ENCODE results near the gene TMEFF1.
"Not testable (repeated sequence)": the region's sequence is repeated elsewhere in the genome, so short reads cannot be mapped to it uniquely, and the experiment has no call there.

The TMEFF1 gene

DNA sequence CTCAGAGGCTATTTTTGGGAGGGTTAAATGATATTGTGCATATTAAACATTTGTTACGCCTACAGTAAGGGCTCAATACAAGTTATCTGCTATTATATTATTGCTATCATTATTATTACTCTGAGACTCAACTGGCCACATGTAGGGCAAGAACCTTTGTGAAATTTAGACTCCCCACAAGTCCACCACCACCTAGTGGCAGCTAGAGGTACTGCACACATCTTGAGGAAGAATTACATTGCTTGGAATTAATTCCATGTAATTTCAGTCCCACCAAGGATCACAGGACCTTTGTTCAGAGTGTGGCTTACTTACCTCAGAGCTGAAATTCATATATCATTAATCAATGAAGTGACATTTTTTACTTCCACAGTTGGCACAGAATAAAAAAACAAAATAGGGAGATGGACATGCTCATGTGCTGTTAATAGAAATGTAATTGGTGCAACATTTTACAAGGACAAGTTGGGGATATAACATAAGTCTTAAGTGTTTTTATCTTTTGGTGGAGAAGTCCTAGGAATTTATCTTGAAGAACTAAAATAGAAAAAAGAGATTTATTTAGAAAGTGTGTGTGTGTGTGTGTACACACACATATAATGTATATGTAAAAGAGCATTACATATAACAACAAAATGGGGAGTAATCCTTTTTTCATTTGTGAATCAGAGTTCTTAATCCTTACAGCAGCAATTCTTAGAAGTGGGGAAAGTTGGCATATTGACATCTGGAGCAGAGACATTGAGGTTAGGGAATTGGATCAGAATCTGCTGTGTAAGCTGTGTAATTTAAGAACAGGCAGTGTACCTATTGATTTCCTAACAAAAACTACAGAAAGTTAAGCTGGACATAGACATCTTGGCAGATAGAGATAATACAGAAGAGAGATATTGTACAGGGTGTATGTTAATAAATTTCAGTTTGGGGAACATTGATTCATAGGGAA lies 34.8 kb upstream of the TMEFF1 start:
- peaks cover 6% of the 10 kb centered on the region for H3K4me1 ChIP-seq (ENCODE audit: control insufficient read depth, insufficient read depth, low read length)
- H3K9me3 ChIP-seq (replicated peaks; ENCODE audit: low read length), result no peaks in the 10 kb centered on the region
- no peaks in the 10 kb centered on the region for H3K27me3 ChIP-seq (ENCODE audit: control insufficient read depth, insufficient read depth, low read length)
- H3K9ac ChIP-seq (ENCODE audit: low read depth, low read length), result no peak overlapping the region
- peaks cover 14% of the 10 kb centered on the region for H3K36me3 ChIP-seq (ENCODE audit: insufficient read depth, low read length)
- no peak overlapping the region for H3K4me2 ChIP-seq (ENCODE audit: low read length)
- no peak overlapping the region for H3K4me3 ChIP-seq (ENCODE audit: low read length)

- Histone ChIP-seq H3K27me3 (ENCODE audit: control insufficient read depth, insufficient read depth, low read length) (no peaks in the 10 kb centered on the region), H3K9ac (ENCODE audit: low read depth, low read length) (no peak overlapping the region), H3K4me2 (ENCODE audit: low read length) (no peak overlapping the region), H3K4me3 (ENCODE audit: low read length) (no peak overlapping the region), H3K36me3 (ENCODE audit: insufficient read depth, low read length) (peaks cover 19% of the 10 kb centered on the region), H3K9me3 (replicated peaks; ENCODE audit: low read length) (no peaks in the 10 kb centered on the region), H3K4me1 (ENCODE audit: control insufficient read depth, insufficient read depth, low read length) (peaks cover 15% of the 10 kb centered on the region)
Observed at GRCh38 chr9:100440071-100440470, 32.9 kb upstream of the TMEFF1 start.

DNA sequence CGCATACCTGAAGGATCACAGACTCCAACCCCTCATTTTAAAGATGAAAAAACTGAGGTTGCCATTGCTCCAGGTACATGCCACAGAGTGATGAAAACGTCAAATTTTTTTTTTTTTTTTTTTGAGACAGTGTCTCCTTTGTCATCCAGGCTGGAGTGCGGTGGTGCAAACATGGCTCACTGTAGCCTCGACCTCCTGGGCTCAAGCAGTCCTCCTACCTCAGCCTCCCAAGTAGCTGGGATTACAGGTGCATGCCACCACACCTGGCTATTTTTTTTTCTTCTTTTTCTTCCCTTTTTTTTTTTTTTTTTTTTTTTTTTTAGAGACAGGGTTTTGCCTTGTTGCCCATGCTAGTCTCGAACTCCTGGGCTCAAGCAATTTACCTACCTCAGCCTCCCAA lies 32.5 kb upstream of the TMEFF1 start:
- H3K4me2 ChIP-seq (ENCODE audit: low read length); H3K9ac ChIP-seq (ENCODE audit: low read depth, low read length); H3K4me3 ChIP-seq (ENCODE audit: low read length); H3K27me3 ChIP-seq (ENCODE audit: control insufficient read depth, insufficient read depth, low read length); H3K9me3 ChIP-seq (replicated peaks; ENCODE audit: low read length): not testable (repeated sequence)
- Histone ChIP-seq H3K36me3 (ENCODE audit: insufficient read depth, low read length) (peaks cover 19% of the 10 kb centered on the region), H3K4me1 (ENCODE audit: control insufficient read depth, insufficient read depth, low read length) (peaks cover 15% of the 10 kb centered on the region)

- Histone ChIP-seq H3K36me3 (ENCODE audit: insufficient read depth, low read length) (peaks cover 33% of the 10 kb centered on the region), H3K4me1 (ENCODE audit: control insufficient read depth, insufficient read depth, low read length) (peaks cover 15% of the 10 kb centered on the region), H3K27me3 (ENCODE audit: control insufficient read depth, insufficient read depth, low read length) (no peaks in the 10 kb centered on the region), H3K4me2 (ENCODE audit: low read length) (no peak overlapping the region), H3K9me3 (replicated peaks; ENCODE audit: low read length) (no peaks in the 10 kb centered on the region), H3K4me3 (ENCODE audit: low read length) (no peak overlapping the region), H3K9ac (ENCODE audit: low read depth, low read length) (no peak overlapping the region)
Observed at GRCh38 chr9:100441911-100442361, 31.0 kb upstream of the TMEFF1 start.

GRCh38 chr9:100443781-100444768 lies 28.9 kb upstream of the TMEFF1 start:
- Histone ChIP-seq H3K4me1 (ENCODE audit: control insufficient read depth, insufficient read depth, low read length) (peaks cover 15% of the 10 kb centered on the region), H3K36me3 (ENCODE audit: insufficient read depth, low read length) (peaks cover 43% of the 10 kb centered on the region), H3K4me2 (ENCODE audit: low read length) (no peak overlapping the region), H3K9me3 (replicated peaks; ENCODE audit: low read length) (no peaks in the 10 kb centered on the region), H3K4me3 (ENCODE audit: low read length) (no peak overlapping the region), H3K9ac (ENCODE audit: low read depth, low read length) (no peak overlapping the region), H3K27me3 (ENCODE audit: control insufficient read depth, insufficient read depth, low read length) (no peaks in the 10 kb centered on the region)

DNA sequence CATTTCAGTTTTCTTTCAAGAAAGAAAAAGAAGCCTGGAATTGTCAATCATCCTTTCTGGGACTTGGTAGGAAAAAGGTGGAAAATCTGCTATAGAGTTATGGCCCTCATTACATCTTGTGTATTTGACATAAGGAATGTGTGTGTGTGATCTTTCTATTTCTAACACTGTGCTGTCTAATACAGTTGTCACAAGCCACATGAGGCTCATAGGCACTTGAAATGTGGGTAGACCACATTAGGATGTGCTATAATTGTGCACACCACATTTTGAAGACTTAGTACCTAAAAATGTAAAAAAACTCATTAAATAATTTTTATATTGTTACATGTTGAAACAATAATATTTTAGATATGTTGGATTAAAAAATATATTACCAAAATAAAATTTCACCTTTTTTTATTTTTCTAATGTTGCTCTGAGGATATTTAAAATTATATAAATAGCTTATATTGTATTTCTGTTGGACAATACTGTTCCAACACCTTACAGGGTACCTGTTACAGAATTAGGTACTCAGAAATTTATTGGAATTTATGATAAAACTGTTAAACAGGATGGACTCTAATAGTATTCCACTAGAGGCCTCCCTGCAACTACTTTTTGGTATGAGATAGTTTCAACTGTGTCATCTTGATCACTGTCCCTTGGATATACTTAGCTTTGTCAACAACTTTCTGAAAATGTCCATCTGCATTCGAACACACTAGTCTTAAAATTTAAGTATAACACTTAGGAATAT lies 27.6 kb upstream of the TMEFF1 start:
- Histone ChIP-seq H3K4me1 (ENCODE audit: control insufficient read depth, insufficient read depth, low read length) (peaks cover 10% of the 10 kb centered on the region), H3K36me3 (ENCODE audit: insufficient read depth, low read length) (peaks cover 54% of the 10 kb centered on the region), H3K4me2 (ENCODE audit: low read length) (no peak overlapping the region), H3K9ac (ENCODE audit: low read depth, low read length) (no peak overlapping the region), H3K27me3 (ENCODE audit: control insufficient read depth, insufficient read depth, low read length) (no peaks in the 10 kb centered on the region), H3K4me3 (ENCODE audit: low read length) (no peak overlapping the region), H3K9me3 (replicated peaks; ENCODE audit: low read length) (no peaks in the 10 kb centered on the region)

GRCh38 chr9:100445903-100446549 lies 26.9 kb upstream of the TMEFF1 start:
- H3K36me3 ChIP-seq (ENCODE audit: insufficient read depth, low read length), result peaks cover 59% of the 10 kb centered on the region
- H3K9me3 ChIP-seq (replicated peaks; ENCODE audit: low read length), result no peaks in the 10 kb centered on the region
- H3K27me3 ChIP-seq (ENCODE audit: control insufficient read depth, insufficient read depth, low read length), result no peaks in the 10 kb centered on the region
- H3K9ac ChIP-seq (ENCODE audit: low read depth, low read length), result no peak overlapping the region
- H3K4me3 ChIP-seq (ENCODE audit: low read length), result no peak overlapping the region
- peaks cover 9% of the 10 kb centered on the region for H3K4me1 ChIP-seq (ENCODE audit: control insufficient read depth, insufficient read depth, low read length)
- no peak overlapping the region for H3K4me2 ChIP-seq (ENCODE audit: low read length)

- H3K36me3 ChIP-seq (ENCODE audit: insufficient read depth, low read length), result peaks cover 67% of the 10 kb centered on the region
- no peaks in the 10 kb centered on the region for H3K9me3 ChIP-seq (replicated peaks; ENCODE audit: low read length)
- H3K4me3 ChIP-seq (ENCODE audit: low read length), result no peak overlapping the region
- H3K27me3 ChIP-seq (ENCODE audit: control insufficient read depth, insufficient read depth, low read length), result no peaks in the 10 kb centered on the region
- peaks cover 9% of the 10 kb centered on the region for H3K4me1 ChIP-seq (ENCODE audit: control insufficient read depth, insufficient read depth, low read length)
- H3K9ac ChIP-seq (ENCODE audit: low read depth, low read length), result no peak overlapping the region
- H3K4me2 ChIP-seq (ENCODE audit: low read length), result no peak overlapping the region
Observed at GRCh38 chr9:100447041-100447440, 25.9 kb upstream of the TMEFF1 start.

GRCh38 chr9:100448266-100448665 lies 24.7 kb upstream of the TMEFF1 start:
- Histone ChIP-seq H3K4me1 (ENCODE audit: control insufficient read depth, insufficient read depth, low read length) (peaks cover 9% of the 10 kb centered on the region), H3K4me3 (ENCODE audit: low read length) (no peak overlapping the region), H3K4me2 (ENCODE audit: low read length) (no peak overlapping the region), H3K36me3 (ENCODE audit: insufficient read depth, low read length) (peaks cover 71% of the 10 kb centered on the region), H3K27me3 (ENCODE audit: control insufficient read depth, insufficient read depth, low read length) (no peaks in the 10 kb centered on the region), H3K9ac (ENCODE audit: low read depth, low read length) (no peak overlapping the region), H3K9me3 (replicated peaks; ENCODE audit: low read length) (no peaks in the 10 kb centered on the region)

- no peak overlapping the region for H3K9ac ChIP-seq (ENCODE audit: low read depth, low read length)
- no peaks in the 10 kb centered on the region for H3K27me3 ChIP-seq (ENCODE audit: control insufficient read depth, insufficient read depth, low read length)
- H3K4me3 ChIP-seq (ENCODE audit: low read length), result no peak overlapping the region
- H3K4me2 ChIP-seq (ENCODE audit: low read length), result no peak overlapping the region
- H3K4me1 ChIP-seq (ENCODE audit: control insufficient read depth, insufficient read depth, low read length), result no peaks in the 10 kb centered on the region
- peaks cover 73% of the 10 kb centered on the region for H3K36me3 ChIP-seq (ENCODE audit: insufficient read depth, low read length)
- H3K9me3 ChIP-seq (replicated peaks; ENCODE audit: low read length), result no peaks in the 10 kb centered on the region
Observed at GRCh38 chr9:100449420-100449819, 23.5 kb upstream of the TMEFF1 start.

All from skeletal muscle satellite cell (primary cell).